Parathyroid adenoma (tissue), 2 donors: ENCODE results near the gene HLCS.

Experiments
- H2AFZ ChIP-seq: fragments of 300-600 bp; sonication (generic); one replicate; pipeline ENCODE4 v1.7.0; 2017; ENCODE audit warnings: antibody characterized with exemption, mild to moderate bottlenecking
- H3K27ac ChIP-seq: fragments of 300-600 bp; sonication (generic); one replicate; pipeline ENCODE4 v1.7.0; 2017
- H3K27me3 ChIP-seq: fragments of 300-600 bp; sonication (generic); one replicate; pipeline ENCODE4 v1.7.0; 2017; ENCODE audit warnings: low read length; ENCODE audit not compliant: control insufficient read depth, insufficient read depth
- H3K36me3 ChIP-seq: fragments of 300-600 bp; sonication (generic); one replicate; pipeline ENCODE4 v1.7.0; 2017; ENCODE audit warnings: low read length; ENCODE audit not compliant: control insufficient read depth, insufficient read depth
- H3K4me1 ChIP-seq: fragments of 300-600 bp; sonication (generic); one replicate; pipeline ENCODE4 v1.7.0; 2017; ENCODE audit warnings: control low read depth
- H3K4me2 ChIP-seq: fragments of 300-600 bp; sonication (generic); one replicate; pipeline ENCODE4 v1.7.0; 2017; ENCODE audit warnings: low read length
- H3K4me3 ChIP-seq: fragments of 300-600 bp; sonication (generic); one replicate; pipeline ENCODE4 v1.7.0; 2017; ENCODE audit warnings: low read depth, low read length
- H3K79me2 ChIP-seq: fragments of 300-600 bp; sonication (generic); one replicate; pipeline ENCODE4 v1.7.0; 2017; ENCODE audit warnings: control low read depth
- H3K9ac ChIP-seq: fragments of 300-600 bp; sonication (generic); one replicate; pipeline ENCODE4 v1.7.0; 2017; ENCODE audit warnings: mild to moderate bottlenecking
- H3K9me3 ChIP-seq: fragments of 300-600 bp; sonication (generic); one replicate; pipeline ENCODE4 v1.7.0; 2017; ENCODE audit warnings: low read length; ENCODE audit not compliant: control insufficient read depth
- CTCF ChIP-seq: fragments of 300-600 bp; sonication (generic); IDR thresholded peaks from one replicate; pipeline ENCODE4 v1.7.0; 2017; ENCODE audit warnings: antibody characterized with exemption, mild to moderate bottlenecking
- donor health status: primary hyperparathyroidism.

Gene HLCS

GRCh38 chr21:36847189-36847588 is 119.3 kb downstream of the HLCS start:
- H3K4me3 ChIP-seq: no peak overlapping the region
- no peak overlapping the region for H3K4me2 ChIP-seq
- H3K4me1 ChIP-seq: no peaks in the 10 kb centered on the region
- H3K27me3 ChIP-seq: no peaks in the 10 kb centered on the region
- H3K9me3 ChIP-seq: no peaks in the 10 kb centered on the region
- no peak overlapping the region for H3K27ac ChIP-seq
- no peak overlapping the region for H2AFZ ChIP-seq
- no peak for TF ChIP-seq CTCF
- H3K9ac ChIP-seq: no peak overlapping the region
- H3K36me3 ChIP-seq: no peaks in the 10 kb centered on the region
- no peaks in the 10 kb centered on the region for H3K79me2 ChIP-seq

GRCh38 chr21:36846631-36847030 is 119.8 kb downstream of the HLCS start:
- Histone ChIP-seq H2AFZ (no peak overlapping the region), H3K9me3 (no peaks in the 10 kb centered on the region), H3K4me2 (no peak overlapping the region), H3K27ac (no peak overlapping the region), H3K36me3 (no peaks in the 10 kb centered on the region), H3K9ac (no peak overlapping the region), H3K4me3 (no peak overlapping the region), H3K79me2 (no peaks in the 10 kb centered on the region), H3K4me1 (no peaks in the 10 kb centered on the region), H3K27me3 (no peaks in the 10 kb centered on the region)
- TF ChIP-seq CTCF: no peak

- Histone ChIP-seq H3K4me1 (no peaks in the 10 kb centered on the region), H3K9me3 (no peaks in the 10 kb centered on the region), H2AFZ (no peak overlapping the region), H3K4me2 (no peak overlapping the region), H3K79me2 (no peaks in the 10 kb centered on the region), H3K27ac (no peak overlapping the region), H3K36me3 (no peaks in the 10 kb centered on the region), H3K9ac (no peak overlapping the region), H3K27me3 (no peaks in the 10 kb centered on the region), H3K4me3 (no peak overlapping the region)
- no peak for TF ChIP-seq CTCF
Measured at GRCh38 chr21:36845790-36846189, 120.7 kb downstream of the HLCS start.

GRCh38 chr21:36845070-36845469 is 121.4 kb downstream of the HLCS start:
- Histone ChIP-seq H2AFZ (no peak overlapping the region), H3K27ac (no peak overlapping the region), H3K4me3 (no peak overlapping the region), H3K4me1 (no peaks in the 10 kb centered on the region), H3K79me2 (no peaks in the 10 kb centered on the region), H3K4me2 (no peak overlapping the region), H3K9ac (no peak overlapping the region), H3K27me3 (no peaks in the 10 kb centered on the region), H3K36me3 (no peaks in the 10 kb centered on the region), H3K9me3 (no peaks in the 10 kb centered on the region)
- no peak for TF ChIP-seq CTCF

- H3K4me1 ChIP-seq: no peaks in the 10 kb centered on the region
- TF ChIP-seq CTCF: no peak
- no peak overlapping the region for H2AFZ ChIP-seq
- H3K9ac ChIP-seq: no peak overlapping the region
- H3K4me3 ChIP-seq: no peak overlapping the region
- no peaks in the 10 kb centered on the region for H3K27me3 ChIP-seq
- H3K4me2 ChIP-seq: no peak overlapping the region
- H3K27ac ChIP-seq: no peak overlapping the region
- H3K36me3 ChIP-seq: no peaks in the 10 kb centered on the region
- no peaks in the 10 kb centered on the region for H3K9me3 ChIP-seq
- no peaks in the 10 kb centered on the region for H3K79me2 ChIP-seq
Measured at GRCh38 chr21:36841866-36842265, 124.6 kb downstream of the HLCS start.
